ENCODE results near the gene CHRNA10.
"Not testable (repeated sequence)": the region's sequence is repeated elsewhere in the genome, so short reads cannot be mapped to it uniquely, and the experiment has no call there.

The CHRNA10 gene

DNA sequence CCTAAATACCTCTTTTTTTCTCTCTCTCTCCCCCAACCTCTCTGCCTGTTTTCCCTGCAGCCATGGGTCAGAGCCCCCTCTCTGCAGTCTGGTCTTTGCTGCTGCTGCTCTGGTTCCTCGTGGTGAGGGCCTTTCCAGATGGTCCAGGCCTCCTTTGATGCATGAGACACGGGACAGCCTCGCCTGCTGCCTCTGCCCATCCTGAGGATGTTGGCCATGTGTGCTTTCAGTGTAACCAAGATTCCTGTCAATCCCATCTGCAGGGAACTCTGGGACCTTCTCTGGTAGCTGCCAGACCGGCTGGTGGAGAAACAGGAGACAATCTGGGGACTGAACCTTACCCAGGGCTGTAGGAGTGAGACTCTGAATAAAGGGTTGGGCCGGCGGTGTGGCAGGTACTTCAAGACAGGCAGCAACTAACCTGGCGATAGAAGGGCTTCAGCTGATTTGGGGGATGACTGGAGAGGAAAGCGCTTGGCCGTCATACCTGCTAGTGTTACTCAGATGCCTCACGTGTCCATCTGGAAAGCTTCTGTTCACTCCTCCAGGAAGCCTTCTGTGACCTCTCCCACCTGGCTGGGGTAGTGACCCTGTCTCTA is 7.1 kb downstream of the CHRNA10 start:
- DNase-seq, result no peak

DNA sequence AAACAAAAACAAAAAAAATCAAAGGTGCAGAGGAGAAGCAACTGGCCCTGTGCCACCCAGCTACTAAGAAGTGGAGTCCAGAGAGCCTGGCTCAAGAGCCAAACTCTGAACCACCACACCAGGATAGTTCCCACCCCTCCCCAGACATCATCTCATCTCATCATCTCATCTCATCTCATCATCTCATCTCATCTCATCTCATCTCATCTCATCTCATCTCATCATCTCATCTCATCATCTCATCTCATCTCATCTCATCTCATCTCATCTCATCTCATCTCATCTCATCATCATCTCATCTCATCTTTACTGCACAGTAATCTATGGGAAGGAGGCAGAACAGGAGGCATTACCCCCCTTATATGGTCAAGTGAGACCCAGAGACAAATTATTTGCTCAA is 8.3 kb downstream of the CHRNA10 start:
- no peak for DNase-seq

DNA sequence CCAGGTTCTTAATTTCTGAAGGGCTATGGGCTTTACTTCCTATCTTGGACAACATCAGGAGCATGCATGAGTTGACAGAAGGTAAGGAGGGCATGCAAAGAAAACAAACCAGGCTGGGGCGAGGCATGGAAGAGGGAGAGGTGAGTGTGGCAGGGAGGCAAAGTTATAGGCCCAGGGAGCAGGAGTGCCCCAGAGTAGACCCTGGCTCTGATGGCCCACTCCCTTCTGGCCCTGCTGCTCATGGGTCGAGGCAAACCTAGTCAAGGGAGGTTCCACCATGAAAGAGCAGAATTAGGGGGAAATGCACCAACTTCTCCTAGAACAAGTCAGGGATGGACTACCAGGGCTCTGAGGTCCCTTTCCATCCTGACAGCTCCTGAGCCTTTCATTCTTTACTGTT is 10.2 kb downstream of the CHRNA10 start:
- no peak for DNase-seq

- DNase-seq, result no peak
These were observed 11.3 kb downstream of the CHRNA10 start for GRCh38 chr11:3659595-3660515.

- no peak for DNase-seq
These were observed 12.9 kb downstream of the CHRNA10 start for GRCh38 chr11:3658252-3658651.

GRCh38 chr11:3657331-3657730 is 13.9 kb downstream of the CHRNA10 start:
- DNase-seq, result not testable (repeated sequence)

- no peak for DNase-seq
These were observed 15.6 kb downstream of the CHRNA10 start for GRCh38 chr11:3655547-3655946.

- not testable (repeated sequence) for DNase-seq
These were observed 18.7 kb downstream of the CHRNA10 start for GRCh38 chr11:3652514-3652913.

DNA sequence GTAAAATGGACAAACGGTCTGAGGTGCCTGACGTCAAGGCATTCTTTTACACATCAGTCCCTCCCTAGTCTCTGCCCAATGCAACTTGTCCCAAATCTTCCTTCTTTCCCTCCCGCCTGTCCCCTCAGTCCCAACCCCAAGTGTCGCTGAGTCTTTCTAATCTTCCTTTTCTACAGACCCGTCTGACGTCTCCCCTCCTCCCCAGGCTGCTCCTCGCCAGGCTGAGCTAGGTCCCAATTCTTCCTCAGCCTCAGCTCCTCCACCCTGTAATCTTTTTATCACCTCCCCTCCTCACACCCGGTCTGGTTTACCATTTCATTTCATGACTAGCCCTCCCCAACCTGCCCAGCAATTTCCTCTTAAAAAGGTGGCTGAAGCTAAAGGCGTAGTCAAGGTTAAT is 21.8 kb downstream of the CHRNA10 start:
- not testable (repeated sequence) for DNase-seq

- not testable (repeated sequence) for DNase-seq
These were observed 22.3 kb downstream of the CHRNA10 start for GRCh38 chr11:3648843-3649242.

- no peak for DNase-seq
These were observed 25.6 kb downstream of the CHRNA10 start for GRCh38 chr11:3645552-3645951.

- no peak for DNase-seq
These were observed 26.4 kb downstream of the CHRNA10 start, which contains the start of gene ART1 for GRCh38 chr11:3644817-3645235. Gene ART1, plus strand, starts transcription at chr11:3645128. Its CDS starts 14,086 bp downstream, at chr11:3659214.

- not testable (repeated sequence) for DNase-seq
These were observed 28.1 kb downstream of the CHRNA10 start for GRCh38 chr11:3643102-3643546.

GRCh38 chr11:3642071-3642951 is 28.9 kb downstream of the CHRNA10 start:
- no peak for DNase-seq

DNA sequence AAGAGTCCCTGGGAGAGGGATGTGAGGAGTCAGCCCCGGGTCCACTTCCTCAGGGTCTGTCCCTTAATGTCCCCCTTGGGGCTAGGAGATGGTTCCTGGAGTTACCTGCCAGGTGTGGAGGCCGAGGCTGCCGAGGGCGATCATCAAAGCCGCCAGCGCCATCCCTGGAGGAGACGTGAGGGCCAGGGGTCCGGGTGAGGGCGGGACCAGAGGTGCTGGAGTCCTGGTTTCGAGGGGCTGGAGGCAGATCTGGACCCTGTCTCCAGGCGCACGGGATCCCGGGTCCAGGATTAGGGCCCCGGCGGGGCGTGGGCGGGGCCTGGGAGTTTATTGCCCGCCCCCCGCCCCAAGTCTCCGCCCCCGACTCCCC is 29.5 kb downstream of the CHRNA10 start, which contains the start of gene ART5:
ART5 (minus strand) TSS at position 292 of the 370 bp plus-strand sequence; CDS start at position 162, 130 bp downstream.
- no peak for DNase-seq

DNA sequence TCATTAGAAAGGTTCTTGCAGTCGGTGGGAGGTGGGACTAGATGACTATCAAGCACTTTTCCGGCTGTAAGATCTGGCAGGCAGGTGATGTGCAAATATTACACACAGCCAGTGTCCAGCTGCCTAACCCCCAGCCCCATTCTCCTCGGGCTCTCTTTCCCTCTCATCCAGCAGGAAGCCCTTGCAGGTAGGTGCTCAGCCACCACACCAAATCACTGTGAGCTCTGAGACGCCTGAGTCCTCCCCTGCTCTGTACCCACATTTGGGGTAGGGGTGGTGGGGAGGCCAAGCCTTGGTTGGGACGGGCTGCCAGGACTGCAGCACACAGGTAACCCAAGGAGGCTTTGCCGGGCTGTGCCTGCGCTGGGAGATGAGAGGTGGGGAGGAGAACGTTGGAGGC is 30.0 kb downstream of the CHRNA10 start:
- DNase-seq, result no peak

DNA sequence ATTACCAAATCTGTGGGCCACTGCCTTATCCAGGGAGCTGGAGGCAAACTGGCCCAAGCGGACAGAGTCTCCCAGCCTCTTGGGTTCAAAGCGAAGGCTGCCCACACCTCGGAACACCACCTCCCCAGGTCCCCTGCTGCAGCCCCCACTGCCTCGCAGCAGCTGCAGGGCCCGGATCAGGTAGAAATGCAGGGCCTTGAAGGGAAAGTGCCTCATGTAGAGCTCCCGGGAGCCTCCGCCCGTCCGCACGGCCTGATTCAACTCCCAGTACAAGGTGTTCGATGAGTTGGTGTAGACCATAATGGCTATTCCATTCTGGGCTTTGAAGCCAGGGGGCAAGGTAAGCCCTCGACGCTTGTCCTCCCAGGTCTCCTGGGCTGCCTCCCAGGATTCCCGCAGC is 31.3 kb downstream of the CHRNA10 start:
- DNase-seq, result no peak

GRCh38 chr11:3638513-3638912 is 32.7 kb downstream of the CHRNA10 start:
- DNase-seq, result no peak

DNA sequence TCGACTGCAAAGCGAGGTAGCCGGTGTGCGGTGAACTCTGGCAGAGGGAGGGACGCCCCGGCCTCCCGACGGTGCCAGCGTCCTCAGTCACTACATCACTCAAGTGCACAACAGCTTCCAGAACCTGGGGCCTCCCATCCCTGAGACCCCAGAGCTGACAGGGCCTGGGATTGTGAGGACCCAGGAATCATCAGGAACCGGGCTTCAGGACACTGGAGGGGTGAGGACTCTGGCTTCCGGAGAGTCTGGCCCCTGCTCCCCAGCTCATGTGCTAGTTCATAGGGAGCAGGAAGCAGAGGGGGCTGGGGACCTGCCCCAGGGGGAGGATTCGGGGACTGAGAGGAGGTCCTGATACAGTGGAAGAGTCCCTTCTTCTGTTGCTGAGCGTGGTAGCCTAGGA is 34.0 kb downstream of the CHRNA10 start:
- DNase-seq, result no peak

GRCh38 chr11:3635641-3636375 is 35.4 kb downstream of the CHRNA10 start:
- no peak for DNase-seq

- DNase-seq, result no peak
These were observed 39.0 kb downstream of the CHRNA10 start for GRCh38 chr11:3632070-3632660.

GRCh38 chr11:3631331-3631730 is 39.9 kb downstream of the CHRNA10 start:
- no peak for DNase-seq
